GM21737 (cell line): Measurements from ENCODE around the gene SRPK2.
"Not testable (repeated sequence)": the region's sequence is repeated elsewhere in the genome, so short reads cannot be mapped to it uniquely, and the experiment has no call there.

ENCODE experiments used
- ATAC-seq: cut with Tn5 transposase; IDR thresholded peaks from one replicate; pipeline ENCODE4 v1.9.1; 2021; ENCODE audit warnings: mild to moderate bottlenecking, moderate library complexity; ENCODE audit not compliant: unreplicated experiment

SRPK2 gene

GRCh38 chr7:105268511-105269392, 120.0 kb downstream of the SRPK2 start:
- peak; percentile 74 for ATAC-seq

DNA sequence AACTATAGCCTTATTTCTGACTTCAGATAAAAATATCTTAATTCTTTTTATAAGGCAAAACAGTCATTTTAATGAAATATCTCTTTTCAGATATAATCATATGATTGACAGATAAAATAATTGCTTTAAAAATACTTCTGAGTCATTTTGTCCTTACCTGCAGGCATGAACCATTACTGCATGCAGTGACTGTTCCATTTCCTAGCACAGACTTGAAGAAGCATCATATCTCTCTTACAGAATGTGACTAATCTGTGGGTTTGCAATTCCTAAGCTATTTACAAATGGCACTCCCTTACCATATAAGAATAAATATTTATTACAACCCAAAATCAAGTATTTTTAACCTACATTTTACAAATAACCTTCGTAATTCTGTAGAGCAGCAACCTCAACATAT, 120.7 kb downstream of the SRPK2 start:
- ATAC-seq: no peak

GRCh38 chr7:105267244-105267643, 121.5 kb downstream of the SRPK2 start:
- ATAC-seq: no peak

DNA sequence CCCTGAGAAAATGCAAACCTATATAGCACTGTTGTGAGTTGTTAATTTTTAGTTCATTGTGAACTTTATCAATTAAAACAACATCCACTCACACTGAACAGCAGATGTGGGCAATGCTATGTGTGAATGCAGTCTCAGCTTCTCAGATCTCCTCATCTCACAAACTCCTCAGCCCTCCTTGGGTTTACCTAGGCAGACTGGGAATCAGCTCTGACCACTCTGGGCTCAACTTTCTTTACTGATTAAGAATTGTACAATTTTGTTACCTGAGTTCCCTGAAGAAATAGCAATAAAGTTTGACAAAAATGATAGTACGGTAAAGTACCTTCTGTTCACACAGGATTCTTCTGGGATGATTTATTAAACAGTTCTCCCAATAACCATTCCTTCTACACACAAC, 124.0 kb downstream of the SRPK2 start:
- no peak for ATAC-seq

- no peak for ATAC-seq
These were observed 127.0 kb downstream of the SRPK2 start for GRCh38 chr7:105261689-105262088.

GRCh38 chr7:105260201-105260871, 128.4 kb downstream of the SRPK2 start:
- ATAC-seq: not testable (repeated sequence)

GRCh38 chr7:105258919-105259318, 129.8 kb downstream of the SRPK2 start:
- ATAC-seq: not testable (repeated sequence)

DNA sequence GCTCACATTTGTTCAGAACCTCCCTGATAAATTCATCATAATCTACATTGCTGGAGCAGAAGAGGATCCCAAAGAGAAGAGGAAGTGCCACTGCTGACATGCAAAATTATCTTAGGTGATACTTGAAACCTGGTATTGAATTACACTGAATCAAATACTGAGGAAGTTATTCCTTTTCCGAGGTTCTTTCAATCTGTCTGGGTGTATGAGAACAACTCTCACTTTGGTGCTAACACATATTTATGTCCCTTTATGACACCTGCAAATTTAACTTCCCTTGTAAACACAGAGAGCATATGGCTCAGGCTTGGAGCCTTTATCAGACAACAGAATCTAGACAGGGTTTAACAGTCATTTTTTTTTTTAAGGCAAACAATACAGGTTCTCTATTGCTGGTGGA, 131.4 kb downstream of the SRPK2 start:
- ATAC-seq: no peak

- no peak for ATAC-seq
These were observed 131.9 kb downstream of the SRPK2 start for GRCh38 chr7:105256761-105257231.

DNA sequence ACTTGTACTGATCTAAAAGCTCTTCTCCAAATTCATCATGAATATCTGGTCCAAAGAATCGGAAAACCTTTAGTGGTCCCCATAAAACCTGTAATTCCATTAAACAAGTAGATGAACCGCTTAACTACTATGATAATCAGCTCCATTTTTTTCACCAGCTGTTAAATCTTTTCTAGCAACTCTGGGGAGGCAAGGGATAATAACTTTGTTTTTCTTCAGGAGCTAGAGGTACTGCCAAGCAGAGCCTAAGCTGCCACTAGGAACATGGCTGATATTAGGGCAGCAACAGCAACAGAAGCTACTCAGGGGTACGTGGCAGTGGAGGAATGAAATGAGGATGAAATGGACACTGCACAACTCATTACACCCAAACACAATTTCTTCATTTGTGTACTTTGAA, 138.0 kb downstream of the SRPK2 start:
- ATAC-seq: no peak

- no peak for ATAC-seq
These were observed 138.5 kb downstream of the SRPK2 start for GRCh38 chr7:105250239-105250638.

DNA sequence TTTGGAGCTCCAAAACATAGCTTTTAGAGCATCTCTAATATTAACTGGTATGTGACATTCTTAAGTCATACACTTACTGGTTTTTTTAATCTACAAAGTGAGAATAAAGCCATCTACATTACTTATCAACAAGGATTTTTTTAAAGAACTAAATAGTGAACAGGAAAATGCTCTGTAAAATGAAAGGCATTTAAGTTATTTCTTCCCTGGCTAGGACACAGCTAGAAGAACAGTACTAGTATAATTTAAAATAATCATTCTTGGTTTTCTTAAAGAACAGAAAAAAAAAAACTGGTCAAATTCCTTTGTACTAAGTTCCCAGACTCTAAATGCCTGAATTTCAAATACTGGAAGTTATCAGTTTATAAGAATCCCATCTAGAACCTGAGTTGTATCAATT, 139.5 kb downstream of the SRPK2 start:
- no peak for ATAC-seq

DNA sequence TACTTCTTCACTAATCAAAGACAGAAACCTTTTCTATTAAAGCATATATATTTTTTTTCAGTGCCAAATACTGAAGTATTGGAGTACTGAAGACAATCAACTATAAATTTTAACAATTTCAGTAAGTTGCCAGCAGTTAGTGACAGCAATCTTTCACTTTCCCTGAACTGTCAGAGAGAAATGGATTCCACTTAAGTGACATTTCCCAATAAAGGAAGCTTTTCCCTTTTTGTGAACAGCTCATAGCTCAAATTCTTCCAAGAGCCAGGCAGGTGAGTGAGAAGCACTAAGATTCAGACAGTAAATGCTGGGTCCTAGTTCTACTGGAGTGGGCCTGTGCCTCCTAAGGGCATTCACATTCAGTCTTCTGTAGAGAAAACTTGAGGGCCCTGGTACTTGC, 142.0 kb downstream of the SRPK2 start:
- ATAC-seq: no peak

GRCh38 chr7:105246256-105246655, 142.5 kb downstream of the SRPK2 start:
- no peak for ATAC-seq

GRCh38 chr7:105245398-105246114, 143.2 kb downstream of the SRPK2 start:
- ATAC-seq: peak; percentile 74

- no peak for ATAC-seq
These were observed 144.1 kb downstream of the SRPK2 start for GRCh38 chr7:105244594-105244993.

DNA sequence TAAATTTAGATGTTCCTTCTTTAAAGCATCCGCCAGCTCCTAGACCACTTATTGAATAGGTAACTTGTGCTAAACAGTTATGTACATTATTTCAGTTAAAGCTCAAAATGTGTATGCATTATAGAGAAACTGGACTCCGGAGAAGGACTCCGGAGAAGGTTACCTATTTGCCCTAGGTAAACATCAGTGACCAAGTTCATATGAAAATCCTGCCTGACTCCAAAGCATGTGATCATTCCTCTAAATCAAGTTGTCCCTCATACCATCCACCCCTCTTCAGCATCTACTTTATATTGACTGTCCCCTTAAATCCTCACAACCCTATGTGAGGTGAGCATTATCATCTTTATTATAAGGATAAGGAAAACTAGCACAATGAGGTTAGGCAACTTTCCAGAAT, 147.5 kb downstream of the SRPK2 start:
- ATAC-seq: no peak

- ATAC-seq: no peak
These were observed 150.4 kb downstream of the SRPK2 start for GRCh38 chr7:105238198-105238765.

- no peak for ATAC-seq
These were observed 153.8 kb downstream of the SRPK2 start for GRCh38 chr7:105234886-105235285.

- not testable (repeated sequence) for ATAC-seq
These were observed 155.9 kb downstream of the SRPK2 start for GRCh38 chr7:105232829-105233291.

GRCh38 chr7:105230486-105230885, 158.2 kb downstream of the SRPK2 start:
- ATAC-seq: no peak
